GM12878 (cell line): ENCODE results near the gene C10orf105. TPM values are rescaled to one million over a fixed set of nuclear protein-coding genes. Genes with fewer than 3 reads are reported as not detected.

Experiments
- ATAC-seq: fragments of 200-7000 bp; cut with Tn5 transposase; 3 replicates; pipeline ENCODE4 v1.9.1; 2020; ENCODE audit warnings: mild to moderate bottlenecking, moderate library complexity
- BruUV-seq: library from RNA; stranded (reverse); fragments of 400-500 nt; replicated peaks from 2 replicates; lab custom pipeline; 2021; lab: Mats Ljungman, UMichigan
- CTCF ChIA-PET: fragments of 300-600 bp; sonication (Branson Sonifier 250); formaldehyde crosslinking; extraction: SDS; loops from one replicate; lab custom pipeline; 2021; ENCODE audit warnings: inconsistent platforms; lab: Yijun Ruan, JAX
- POLR2A ChIA-PET: fragments of 350-600 bp; formaldehyde crosslinking; extraction: SDS; loops from one replicate; lab custom pipeline; 2021; ENCODE audit warnings: inconsistent platforms; lab: Charles Lee
- RAD21 ChIA-PET: fragments of 300-600 bp; sonication (Branson Sonifier 250); formaldehyde crosslinking; loops from one replicate; lab custom pipeline; 2023; ENCODE audit warnings: antibody characterized with exemption; ENCODE audit not compliant: unreplicated experiment; lab: Charles Lee
- SMC1A ChIA-PET: fragments of 300-600 bp; sonication (Branson Sonifier 250); formaldehyde crosslinking; loops from one replicate; lab custom pipeline; 2023; ENCODE audit not compliant: unreplicated experiment, uncharacterized antibody; lab: Charles Lee
- DNase-seq: peaks from one replicate; pipeline ENCODE4 v3.0.0-alpha.2; 2011; ENCODE audit warnings: low read depth, low spot score
- FAIRE-seq: peaks from 3 replicates; lab custom pipeline; 2011; peaks lifted over from hg19 to GRCh38; lab: Jason Lieb, UNC
- H2AFZ ChIP-seq: 2 replicates; pipeline ENCODE4 v1.6.0; 2011; ENCODE audit warnings: low read depth, low read length, control low read depth; ENCODE audit not compliant: control insufficient read depth
- H3K27ac ChIP-seq: 2 replicates; pipeline ENCODE4 v1.5.1; 2011; ENCODE audit warnings: control low read depth; ENCODE audit not compliant: control insufficient read depth, insufficient read depth
- H3K27me3 ChIP-seq, 2 experiments: replicated peaks in 1 of 2; 2 replicates each; pipeline versions ENCODE4 v1.6.0 to v1.6.1; 2011; ENCODE audit warnings: low read length in 1 of 2; ENCODE audit not compliant: control insufficient read depth in 2 of 2, insufficient read depth in 2 of 2
- H3K36me3 ChIP-seq, 2 experiments: 2 replicates each; pipeline ENCODE4 v1.5.1; 2011; ENCODE audit warnings: low read length in 1 of 2; ENCODE audit not compliant: control insufficient read depth in 2 of 2, insufficient read depth in 2 of 2
- H3K4me1 ChIP-seq: 2 replicates; pipeline ENCODE4 v1.6.1; 2011; ENCODE audit warnings: mild to moderate bottlenecking, low read length, moderate library complexity, mixed read lengths; ENCODE audit not compliant: control insufficient read depth, insufficient read depth
- H3K4me2 ChIP-seq: 2 replicates; pipeline ENCODE4 v1.6.0; 2011; ENCODE audit warnings: control low read depth; ENCODE audit not compliant: control insufficient read depth, insufficient read depth
- H3K4me3 ChIP-seq: fragments of 200-600 bp; sonication (generic); 2 replicates; pipeline ENCODE4 v1.5.1; 2016
- H3K79me2 ChIP-seq: 2 replicates; pipeline ENCODE4 v1.6.0; 2011; ENCODE audit warnings: low read length; ENCODE audit not compliant: control insufficient read depth, insufficient read depth
- H3K9ac ChIP-seq: 2 replicates; pipeline ENCODE4 v1.8.0; 2011; ENCODE audit warnings: low read length, control low read depth, mixed read lengths; ENCODE audit not compliant: control insufficient read depth, insufficient read depth
- H3K9me3 ChIP-seq: replicated peaks from 3 replicates; pipeline ENCODE4 v1.5.1; 2011; ENCODE audit warnings: mild to moderate bottlenecking, low read length; ENCODE audit not compliant: control insufficient read depth, insufficient read depth
- H4K20me1 ChIP-seq: 2 replicates; pipeline ENCODE4 v1.6.0; 2011; ENCODE audit not compliant: control insufficient read depth, insufficient read depth
- FOXK2 ChIP-seq: fragments of 450-650 bp; IDR thresholded peaks from 2 replicates; pipeline ENCODE4 v1.6.1; 2017; ENCODE audit warnings: mild to moderate bottlenecking, moderate library complexity
- STAT1 ChIP-seq: fragments of 450-650 bp; conservative IDR thresholded peaks from 2 replicates; pipeline ENCODE4 v1.6.1; 2014; ENCODE audit warnings: antibody characterized with exemption, mild to moderate bottlenecking
- WGBS: methylation state at CpG from one replicate; pipeline ENCODE4 v1.1.6; 2016; ENCODE audit warnings: low lambda C conversion rate; ENCODE audit not compliant: insufficient replicate concordance, insufficient coverage; ENCODE audit errors: missing lambda C conversion rate; 5-methylcytosine and 5-hydroxymethylcytosine counted together
- in situ Hi-C: fragments of 300-500 bp; cut with MboI; formaldehyde crosslinking; loops from 9 replicates; pipeline ENCODE4 v1.14.3; 2018; ENCODE audit warnings: mixed read lengths
- intact Hi-C: fragments of 100-400 bp; cut with micrococcal nuclease; formaldehyde crosslinking; loops from one replicate; pipeline ENCODE4 v1.14.2; 2022; ENCODE audit not compliant: unreplicated experiment
- polyA plus RNA-seq, 11 experiments: library from polyadenylated mRNA; depleted of rRNA in 4 of 11; unstranded in 6 of 11; stranded (reverse) in 5 of 11; fragments of >200 nt; fragmentation: Nextera tagmentation in 4 of 11; fragmentation: Illumina TruSeq in 1 of 11; extraction: Ambion mirVana in 4 of 11; extraction: Trizol in 1 of 11; gene quantifications; 1 replicate in 1 of 11; 2 replicates in 10 of 11; pipeline versions ENCODE4 v1.2.1 to v1.2.3, GENCODE V29; 2011 to 2016; ENCODE audit warnings: inconsistent platforms in 2 of 11, missing spikeins in 2 of 11, low read depth in 1 of 11
- total RNA-seq, 4 experiments: library from RNA; depleted of rRNA in 3 of 4; stranded (reverse); fragments of >200 nt in 3 of 4; fragmentation: Illumina TruSeq in 1 of 4; extraction: Trizol in 1 of 4; gene quantifications; 2 replicates each; pipeline versions ENCODE4 v1.2.1 to v1.2.3, GENCODE V29; 2013 to 2021
- TF ChIP-seq, protein P1 (sequence below): fragments of 150-350 bp; IDR thresholded peaks from 2 replicates; pipeline ENCODE4 v1.6.1; 2016; ENCODE audit warnings: low read depth, low read length
- TF ChIP-seq, protein P2 (sequence below): fragments of 450-650 bp; formaldehyde crosslinking; IDR thresholded peaks from 2 replicates; pipeline ENCODE4 v1.4.0; 2022; ENCODE audit warnings: mild to moderate bottlenecking, moderate library complexity
- TF ChIP-seq, protein P3 (sequence below): fragments of 450-650 bp; IDR thresholded peaks from 2 replicates; pipeline ENCODE4 v1.6.1; 2014; ENCODE audit warnings: mild to moderate bottlenecking

The C10orf105 gene
- total and polyA plus RNA-seq, 10 of the 15 experiments (the other 5 are each of a cell fraction or from before 2014, with no cell fraction given) = 0.04 to 0.06 (median 0.05) TPM; not detected in 7

DNA sequence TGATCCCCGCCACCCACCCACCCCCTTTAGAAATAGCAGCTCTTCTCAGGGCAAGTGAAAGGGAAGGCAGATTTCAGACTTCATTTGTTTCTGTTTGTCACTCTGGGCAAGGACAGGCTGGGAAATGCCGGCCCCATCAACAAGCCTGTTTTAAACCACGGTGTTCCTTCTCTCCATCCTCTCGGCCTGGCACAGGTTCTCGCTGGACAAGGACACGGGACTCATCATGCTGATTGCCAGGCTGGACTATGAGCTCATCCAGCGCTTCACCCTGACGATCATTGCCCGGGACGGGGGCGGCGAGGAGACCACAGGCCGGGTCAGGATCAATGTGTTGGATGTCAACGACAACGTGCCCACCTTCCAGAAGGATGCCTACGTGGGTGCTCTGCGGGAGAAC lies 42.3 kb downstream of the C10orf105 start:
- H2AFZ ChIP-seq = no peak overlapping the region; the same call in 1 of the 2 replicates
- DNase-seq (no peak), FAIRE-seq (no peak), ATAC-seq (no peak)
- H3K27ac ChIP-seq = no peak overlapping the region
- no peaks in the 10 kb centered on the region for H3K27me3 ChIP-seq
- TF ChIP-seq, protein P1, sequence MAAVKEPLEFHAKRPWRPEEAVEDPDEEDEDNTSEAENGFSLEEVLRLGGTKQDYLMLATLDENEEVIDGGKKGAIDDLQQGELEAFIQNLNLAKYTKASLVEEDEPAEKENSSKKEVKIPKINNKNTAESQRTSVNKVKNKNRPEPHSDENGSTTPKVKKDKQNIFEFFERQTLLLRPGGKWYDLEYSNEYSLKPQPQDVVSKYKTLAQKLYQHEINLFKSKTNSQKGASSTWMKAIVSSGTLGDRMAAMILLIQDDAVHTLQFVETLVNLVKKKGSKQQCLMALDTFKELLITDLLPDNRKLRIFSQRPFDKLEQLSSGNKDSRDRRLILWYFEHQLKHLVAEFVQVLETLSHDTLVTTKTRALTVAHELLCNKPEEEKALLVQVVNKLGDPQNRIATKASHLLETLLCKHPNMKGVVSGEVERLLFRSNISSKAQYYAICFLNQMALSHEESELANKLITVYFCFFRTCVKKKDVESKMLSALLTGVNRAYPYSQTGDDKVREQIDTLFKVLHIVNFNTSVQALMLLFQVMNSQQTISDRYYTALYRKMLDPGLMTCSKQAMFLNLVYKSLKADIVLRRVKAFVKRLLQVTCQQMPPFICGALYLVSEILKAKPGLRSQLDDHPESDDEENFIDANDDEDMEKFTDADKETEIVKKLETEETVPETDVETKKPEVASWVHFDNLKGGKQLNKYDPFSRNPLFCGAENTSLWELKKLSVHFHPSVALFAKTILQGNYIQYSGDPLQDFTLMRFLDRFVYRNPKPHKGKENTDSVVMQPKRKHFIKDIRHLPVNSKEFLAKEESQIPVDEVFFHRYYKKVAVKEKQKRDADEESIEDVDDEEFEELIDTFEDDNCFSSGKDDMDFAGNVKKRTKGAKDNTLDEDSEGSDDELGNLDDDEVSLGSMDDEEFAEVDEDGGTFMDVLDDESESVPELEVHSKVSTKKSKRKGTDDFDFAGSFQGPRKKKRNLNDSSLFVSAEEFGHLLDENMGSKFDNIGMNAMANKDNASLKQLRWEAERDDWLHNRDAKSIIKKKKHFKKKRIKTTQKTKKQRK = no peak
- TF ChIP-seq, protein P2, sequence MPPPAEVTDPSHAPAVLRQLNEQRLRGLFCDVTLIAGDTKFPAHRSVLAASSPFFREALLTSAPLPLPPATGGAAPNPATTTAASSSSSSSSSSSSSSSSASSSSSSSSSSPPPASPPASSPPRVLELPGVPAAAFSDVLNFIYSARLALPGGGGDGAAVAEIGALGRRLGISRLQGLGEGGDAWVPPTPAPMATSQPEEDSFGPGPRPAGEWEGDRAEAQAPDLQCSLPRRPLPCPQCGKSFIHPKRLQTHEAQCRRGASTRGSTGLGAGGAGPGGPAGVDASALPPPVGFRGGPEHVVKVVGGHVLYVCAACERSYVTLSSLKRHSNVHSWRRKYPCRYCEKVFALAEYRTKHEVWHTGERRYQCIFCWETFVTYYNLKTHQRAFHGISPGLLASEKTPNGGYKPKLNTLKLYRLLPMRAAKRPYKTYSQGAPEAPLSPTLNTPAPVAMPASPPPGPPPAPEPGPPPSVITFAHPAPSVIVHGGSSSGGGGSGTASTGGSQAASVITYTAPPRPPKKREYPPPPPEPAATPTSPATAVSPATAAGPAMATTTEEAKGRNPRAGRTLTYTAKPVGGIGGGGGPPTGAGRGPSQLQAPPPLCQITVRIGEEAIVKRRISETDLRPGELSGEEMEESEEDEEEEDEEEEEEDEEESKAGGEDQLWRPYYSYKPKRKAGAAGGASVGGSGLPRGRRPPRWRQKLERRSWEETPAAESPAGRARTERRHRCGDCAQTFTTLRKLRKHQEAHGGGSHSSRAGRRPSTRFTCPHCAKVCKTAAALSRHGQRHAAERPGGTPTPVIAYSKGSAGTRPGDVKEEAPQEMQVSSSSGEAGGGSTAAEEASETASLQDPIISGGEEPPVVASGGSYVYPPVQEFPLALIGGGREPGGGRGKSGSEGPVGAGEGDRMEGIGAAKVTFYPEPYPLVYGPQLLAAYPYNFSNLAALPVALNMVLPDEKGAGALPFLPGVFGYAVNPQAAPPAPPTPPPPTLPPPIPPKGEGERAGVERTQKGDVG (CRISPR knock-in tag) = no peak
- TF ChIP-seq STAT1 (no peak), FOXK2 (no peak)
- TF ChIP-seq, protein P3, sequence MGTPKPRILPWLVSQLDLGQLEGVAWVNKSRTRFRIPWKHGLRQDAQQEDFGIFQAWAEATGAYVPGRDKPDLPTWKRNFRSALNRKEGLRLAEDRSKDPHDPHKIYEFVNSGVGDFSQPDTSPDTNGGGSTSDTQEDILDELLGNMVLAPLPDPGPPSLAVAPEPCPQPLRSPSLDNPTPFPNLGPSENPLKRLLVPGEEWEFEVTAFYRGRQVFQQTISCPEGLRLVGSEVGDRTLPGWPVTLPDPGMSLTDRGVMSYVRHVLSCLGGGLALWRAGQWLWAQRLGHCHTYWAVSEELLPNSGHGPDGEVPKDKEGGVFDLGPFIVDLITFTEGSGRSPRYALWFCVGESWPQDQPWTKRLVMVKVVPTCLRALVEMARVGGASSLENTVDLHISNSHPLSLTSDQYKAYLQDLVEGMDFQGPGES = no peak
- no peaks in the 10 kb centered on the region for H4K20me1 ChIP-seq
- 52% methylated on average over 16 of the region's 17 CpGs for WGBS
- H3K9ac ChIP-seq = no peak overlapping the region
- H3K4me3 ChIP-seq = no peak overlapping the region
- BruUV-seq = no TSS peak
- no peaks in the 10 kb centered on the region for H3K79me2 ChIP-seq
- POLR2A ChIA-PET = no interaction called here
- no peaks in the 10 kb centered on the region; the same call in 1 of the 2 replicates for H3K4me1 ChIP-seq
- SMC1A ChIA-PET = no interaction called here
- in situ Hi-C loops (no loop called here), intact Hi-C loops (no loop called here)
- H3K36me3 ChIP-seq = no peaks in the 10 kb centered on the region
- RAD21 ChIA-PET = no interaction called here
- H3K9me3 ChIP-seq = no peaks in the 10 kb centered on the region
- no peak overlapping the region for H3K4me2 ChIP-seq
- CTCF ChIA-PET = interaction anchor here (0.7 to 3.3 kb wide), 4 partner anchors 18 to 219 kb away, joined by 3 to 12 read pairs (median 8); no protein-coding TSS in a partner anchor
